IMR-90 (cell line): ENCODE results near the gene CDK13.
"Not testable (repeated sequence)": the region's sequence is repeated elsewhere in the genome, so short reads cannot be mapped to it uniquely, and the experiment has no call there.

Source experiments
- CEBPB ChIP-seq: IDR thresholded peaks from 2 replicates; pipeline ENCODE4 v1.6.1; 2012; ENCODE audit warnings: low read depth, low read length, improper control_type of control experiment
- CHD1 ChIP-seq: IDR thresholded peaks from 2 replicates; pipeline ENCODE4 v1.6.1; 2012; ENCODE audit warnings: low read depth, low read length, improper control_type of control experiment
- CTCF ChIP-seq: conservative IDR thresholded peaks from 2 replicates; pipeline ENCODE4 v1.5.1; 2012; ENCODE audit warnings: mild to moderate bottlenecking, low read depth, low read length, improper control_type of control experiment
- ELK1 ChIP-seq: fragments of 150-350 bp; IDR thresholded peaks from 2 replicates; pipeline ENCODE4 v1.6.1; 2016; ENCODE audit warnings: low read depth, mild to moderate bottlenecking, low read length, moderate library complexity, borderline replicate concordance
- RAD21 ChIP-seq: IDR thresholded peaks from 2 replicates; pipeline ENCODE4 v1.6.1; 2012; ENCODE audit warnings: low read length, improper control_type of control experiment

DNA sequence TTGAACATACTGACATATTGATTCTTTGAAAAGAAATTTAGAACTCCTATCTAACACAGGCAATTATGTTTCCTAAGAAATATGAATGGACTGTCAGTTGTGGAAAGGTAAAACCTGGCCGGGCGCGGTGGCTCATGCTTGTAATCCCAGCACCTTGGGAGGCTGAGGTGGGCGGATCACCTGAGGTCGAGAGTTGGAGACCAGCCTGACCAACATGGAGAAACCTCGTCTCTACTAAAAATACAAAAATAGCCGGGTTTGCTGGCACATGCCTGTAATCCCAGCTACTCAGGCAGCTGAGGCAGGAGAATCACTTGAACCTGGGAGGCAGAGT lies 198.2 kb downstream of the CDK13 start:
- TF ChIP-seq CEBPB, CTCF, ELK1, CHD1, RAD21: not testable (repeated sequence)
